Measurements from ENCODE around the gene HLA-DQA1.
"Not testable (repeated sequence)": the region's sequence is repeated elsewhere in the genome, so short reads cannot be mapped to it uniquely, and the experiment has no call there.

HLA-DQA1 gene

GRCh38 chr6:32622545-32623401, 14.4 kb upstream of the HLA-DQA1 start:
- peak; percentile 6 to 94 (median 27) for DNase-seq

GRCh38 chr6:32623693-32624092, 13.5 kb upstream of the HLA-DQA1 start:
- DNase-seq = peak in 1 of 5 donors; percentile 73

- DNase-seq = no peak
Measured at GRCh38 chr6:32624565-32624964, 12.6 kb upstream of the HLA-DQA1 start.

GRCh38 chr6:32625137-32625536, 12.1 kb upstream of the HLA-DQA1 start:
- no peak for DNase-seq

- DNase-seq = peak in 1 of 5 donors; percentile 47
Measured at GRCh38 chr6:32627249-32627648, 10.0 kb upstream of the HLA-DQA1 start.

- DNase-seq = peak in 2 of 5 donors; percentile 19 to 82
Measured at GRCh38 chr6:32627831-32628230, 9.4 kb upstream of the HLA-DQA1 start.

GRCh38 chr6:32629793-32630192, 7.4 kb upstream of the HLA-DQA1 start:
- DNase-seq = not testable (repeated sequence)

GRCh38 chr6:32635526-32636123, 1.6 kb upstream of the HLA-DQA1 start:
- no peak for DNase-seq

GRCh38 chr6:32637883-32638282, 677 bp downstream of the HLA-DQA1 start:
- no peak for DNase-seq

- no peak for DNase-seq
Measured at GRCh38 chr6:32638532-32639219, 1.5 kb downstream of the HLA-DQA1 start.

GRCh38 chr6:32639440-32640394, 2.5 kb downstream of the HLA-DQA1 start:
- no peak for DNase-seq

- DNase-seq = no peak
Measured at GRCh38 chr6:32641122-32641521, 3.9 kb downstream of the HLA-DQA1 start.

- DNase-seq = not testable (repeated sequence)
Measured at GRCh38 chr6:32641785-32642719, 4.8 kb downstream of the HLA-DQA1 start.

- no peak for DNase-seq
Measured at GRCh38 chr6:32642720-32643106, 5.5 kb downstream of the HLA-DQA1 start.

- DNase-seq = no peak
Measured at GRCh38 chr6:32643904-32644303, 6.7 kb downstream of the HLA-DQA1 start.

- DNase-seq = no peak
Measured at GRCh38 chr6:32645047-32645703, 8.0 kb downstream of the HLA-DQA1 start.

GRCh38 chr6:32655203-32655710, 18.1 kb downstream of the HLA-DQA1 start:
- DNase-seq = no peak

- not testable (repeated sequence) for DNase-seq
Measured at GRCh38 chr6:32657329-32657728, 20.1 kb downstream of the HLA-DQA1 start.

- DNase-seq = not testable (repeated sequence)
Measured at GRCh38 chr6:32657819-32658218, 20.6 kb downstream of the HLA-DQA1 start.

- DNase-seq = no peak
Measured at GRCh38 chr6:32658268-32658897, 21.2 kb downstream of the HLA-DQA1 start.
